ENCODE measurements around the gene WBP2. TPM values are rescaled to one million over a fixed set of nuclear protein-coding genes. Genes with fewer than 3 reads are reported as not detected.

WBP2 gene
- total and polyA plus RNA-seq, 2 of the 13 experiments (the other 11 are each of a cell fraction or from before 2014, with no cell fraction given) = 29.2 to 29.5 TPM

GRCh38 chr17:75893305-75894048 is 38.3 kb upstream of the WBP2 start (continued):
- TF ChIP-seq HNF1A (IDR thresholded peaks at IDR 0.05; ENCODE audit: low read depth) = no peak
- TF ChIP-seq HNF1A (CRISPR knock-in tag; IDR thresholded peaks at IDR 0.05; ENCODE audit: borderline replicate concordance) = 0 out of 2 replicates have a peak, but pooled peaks have one; percentile 9
- TF ChIP-seq NFKB2 (CRISPR knock-in tag; IDR thresholded peaks at IDR 0.05; ENCODE audit: borderline replicate concordance) = 0 out of 2 replicates have a peak, but pooled peaks have one; percentile 5
- no peak for TF ChIP-seq SALL1 (CRISPR knock-in tag; IDR thresholded peaks at IDR 0.05)
- TF ChIP-seq, protein P1, sequence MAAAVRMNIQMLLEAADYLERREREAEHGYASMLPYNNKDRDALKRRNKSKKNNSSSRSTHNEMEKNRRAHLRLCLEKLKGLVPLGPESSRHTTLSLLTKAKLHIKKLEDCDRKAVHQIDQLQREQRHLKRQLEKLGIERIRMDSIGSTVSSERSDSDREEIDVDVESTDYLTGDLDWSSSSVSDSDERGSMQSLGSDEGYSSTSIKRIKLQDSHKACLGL (CRISPR knock-in tag; IDR thresholded peaks at IDR 0.05) = no peak
- TF ChIP-seq ZNF761 (CRISPR knock-in tag; conservative IDR thresholded peaks at IDR 0.05) = peak; percentile 76; the same call in 1 of the 2 replicates

All from HepG2 (cell line).